Astrocyte (in vitro differentiated cells and primary cell): ENCODE measurements around the gene VEZT.

ENCODE experiments used
- CTCF ChIP-seq: IDR thresholded peaks from 2 replicates; pipeline ENCODE4 v1.5.1; 2011; ENCODE audit warnings: low read depth, mild to moderate bottlenecking, inconsistent platforms, low read length, moderate library complexity; ENCODE audit not compliant: insufficient read depth
- EZH2 ChIP-seq: IDR thresholded peaks from 2 replicates; pipeline ENCODE4 v1.6.1; 2012; ENCODE audit warnings: mild to moderate bottlenecking, low read length, inconsistent platforms; ENCODE audit not compliant: insufficient read depth

GRCh38 chr12:95248604-95249360 lies 31.2 kb downstream of the VEZT start:
- TF ChIP-seq CTCF (no peak), EZH2 (no peak)
